Esophagus squamous epithelium (tissue), 4 donors: ENCODE measurements around the gene ZNF441.

Experiments
- CTCF ChIP-seq, 6 experiments: fragments of 450-650 bp in 4 of 6; fragments of 200-600 bp in 2 of 6; sonication (generic) in 2 of 6; IDR thresholded peaks; one replicate each; pipeline ENCODE4 v1.5.1; 2016 to 2019; ENCODE audit warnings: antibody characterized with exemption in 6 of 6, mild to moderate bottlenecking in 4 of 6, moderate library complexity in 4 of 6
- POLR2A ChIP-seq, 4 donors: fragments of 450-650 bp; IDR thresholded peaks; one replicate each; pipeline ENCODE4 v1.6.1; 2017; ENCODE audit warnings: antibody characterized with exemption in 4 of 4, mild to moderate bottlenecking in 4 of 4, moderate library complexity in 3 of 4

GRCh38 chr19:11752244-11752736, 14.5 kb upstream of the ZNF441 start:
- TF ChIP-seq CTCF (IDR thresholded peaks at IDR 0.05) (no peak), POLR2A (IDR thresholded peaks at IDR 0.05) (no peak)
